A673 (cell line): ENCODE results near the gene DHRSX. TPM values are rescaled to one million over a fixed set of nuclear protein-coding genes. Genes with fewer than 3 reads are reported as not detected.

Experiments used
- BruUV-seq: library from RNA; stranded (reverse); fragments of 400-500 nt; replicated peaks from 2 replicates; lab custom pipeline; 2021; lab: Mats Ljungman, UMichigan
- CTCF ChIA-PET: fragments of 300-600 bp; sonication (Branson Sonifier 250); formaldehyde crosslinking; loops from one replicate; lab custom pipeline; 2022; ENCODE audit warnings: antibody characterized with exemption; lab: Charles Lee
- POLR2A ChIA-PET: fragments of 300-600 bp; sonication (Branson Sonifier 250); formaldehyde crosslinking; loops from one replicate; lab custom pipeline; 2022; ENCODE audit warnings: antibody characterized with exemption; ENCODE audit not compliant: low non-redundant PET; lab: Charles Lee
- DNase-seq: peaks from one replicate; pipeline ENCODE4 v3.0.0-alpha.2; 2015; ENCODE audit warnings: low spot score
- H3K27ac ChIP-seq: fragments of 200-600 bp; sonication (generic); 2 replicates; pipeline ENCODE4 v1.5.1; 2016; ENCODE audit warnings: mixed run types, low read depth, mild to moderate bottlenecking, mixed read lengths, antibody characterized with exemption, low read length; ENCODE audit not compliant: poor library complexity, severe bottlenecking
- H3K27me3 ChIP-seq: fragments of 200-600 bp; sonication (generic); replicated peaks from 2 replicates; pipeline ENCODE4 v1.6.1; 2017; ENCODE audit warnings: mixed run types, low read depth, mild to moderate bottlenecking, mixed read lengths, antibody characterized with exemption, low read length; ENCODE audit not compliant: insufficient read depth, poor library complexity
- H3K36me3 ChIP-seq: fragments of 200-600 bp; sonication (generic); 2 replicates; pipeline ENCODE4 v1.6.1; 2016; ENCODE audit warnings: mixed run types, mild to moderate bottlenecking, mixed read lengths, antibody characterized with exemption, low read length; ENCODE audit not compliant: insufficient read depth, poor library complexity, severe bottlenecking
- H3K4me1 ChIP-seq: fragments of 200-600 bp; sonication (generic); 2 replicates; pipeline ENCODE4 v1.6.1; 2017; ENCODE audit warnings: mixed run types, mild to moderate bottlenecking, mixed read lengths, antibody characterized with exemption, low read length; ENCODE audit not compliant: insufficient read depth, poor library complexity, severe bottlenecking
- H3K4me3 ChIP-seq: fragments of 200-600 bp; sonication (generic); 2 replicates; pipeline ENCODE4 v1.5.1; 2016; ENCODE audit warnings: low read depth, mixed run types, mild to moderate bottlenecking, mixed read lengths, low read length; ENCODE audit not compliant: poor library complexity, severe bottlenecking
- H3K9me3 ChIP-seq: fragments of 200-600 bp; sonication (generic); 2 replicates; pipeline ENCODE4 v1.6.1; 2016; ENCODE audit warnings: mixed run types, low read depth, mild to moderate bottlenecking, mixed read lengths, antibody characterized with exemption, low read length; ENCODE audit not compliant: poor library complexity, severe bottlenecking
- CTCF ChIP-seq: fragments of 300-800, 200-600 bp; sonication (generic); conservative IDR thresholded peaks from 2 replicates; pipeline ENCODE4 v1.5.1; 2017; ENCODE audit warnings: low read depth, mild to moderate bottlenecking, antibody characterized with exemption, low read length, moderate library complexity, mixed read lengths
- EZH2 ChIP-seq: fragments of 200-600 bp; sonication (generic); IDR thresholded peaks from 2 replicates; pipeline ENCODE4 v1.6.1; 2017; ENCODE audit warnings: borderline replicate concordance, low read depth, mild to moderate bottlenecking, mixed read lengths, antibody characterized with exemption, low read length; ENCODE audit not compliant: poor library complexity, severe bottlenecking
- intact Hi-C: fragments of 100-400 bp; cut with micrococcal nuclease; formaldehyde crosslinking; loops from one replicate; pipeline ENCODE4 v1.10.0; 2022; ENCODE audit not compliant: unreplicated experiment
- total RNA-seq: library from RNA; stranded (reverse); gene quantifications from 2 replicates; pipeline ENCODE4 v1.2.3, GENCODE V29; 2021

Gene DHRSX
- total RNA-seq, 1 experiment from 2014 or later, result 30.2 TPM

GRCh38 chrX:2452799-2453198 is 48.0 kb downstream of the DHRSX start:
- intact Hi-C loops, result no loop called here

DNA sequence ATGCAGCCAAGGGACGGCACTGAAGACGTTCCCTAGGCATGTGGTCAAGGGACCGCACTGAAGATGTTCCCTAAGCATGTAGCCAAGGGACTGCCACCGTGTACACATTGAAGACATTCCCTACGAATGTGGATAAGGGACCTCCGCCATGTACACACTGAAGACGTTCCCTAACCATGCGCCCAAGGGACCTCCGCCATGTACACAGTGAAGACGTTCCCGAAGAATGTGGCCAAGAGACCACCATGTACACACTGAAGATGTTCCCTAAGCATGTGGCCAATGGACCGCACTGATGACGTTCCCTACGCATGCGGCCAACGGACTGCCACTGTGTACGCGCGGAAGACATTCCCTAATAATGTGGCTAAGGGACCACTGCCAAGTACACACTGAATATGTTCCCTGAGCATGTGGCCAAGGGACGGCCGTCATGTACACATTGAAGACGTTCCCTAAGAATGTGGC is 48.4 kb downstream of the DHRSX start:
- ChIA-PET POLR2A (no interaction called here), CTCF (no interaction called here)
- DNase-seq, result no peak
- no peak overlapping the region for H3K4me3 ChIP-seq
- no peak for TF ChIP-seq CTCF
- no peak for TF ChIP-seq EZH2
- no peaks in the 10 kb centered on the region for H3K36me3 ChIP-seq
- H3K9me3 ChIP-seq, result no peaks in the 10 kb centered on the region
- H3K27ac ChIP-seq, result no peak overlapping the region
- no peaks in the 10 kb centered on the region for H3K4me1 ChIP-seq
- intact Hi-C loops, result no loop called here
- no TSS peak for BruUV-seq
- no peaks in the 10 kb centered on the region for H3K27me3 ChIP-seq

More at GRCh38 chrX:2452799-2453198, 48.0 kb downstream of the DHRSX start:
- H3K9me3 ChIP-seq, result no peaks in the 10 kb centered on the region
- no peak overlapping the region for H3K4me3 ChIP-seq
- H3K27ac ChIP-seq, result no peak overlapping the region
- TF ChIP-seq EZH2 (no peak), CTCF (no peak)
- DNase-seq, result no peak
- H3K36me3 ChIP-seq, result no peaks in the 10 kb centered on the region
- POLR2A ChIA-PET, result no interaction called here
- CTCF ChIA-PET, result no interaction called here
- no peaks in the 10 kb centered on the region for H3K27me3 ChIP-seq
- H3K4me1 ChIP-seq, result no peaks in the 10 kb centered on the region
- no TSS peak for BruUV-seq

- TF ChIP-seq CTCF, result no peak
- no peaks in the 10 kb centered on the region for H3K36me3 ChIP-seq
- intact Hi-C loops, result no loop called here
- no peak overlapping the region for H3K27ac ChIP-seq
- CTCF ChIA-PET, result no interaction called here
- H3K27me3 ChIP-seq, result no peaks in the 10 kb centered on the region
- H3K4me3 ChIP-seq, result no peak overlapping the region
- no peaks in the 10 kb centered on the region for H3K9me3 ChIP-seq
- DNase-seq, result peak; percentile 42
- POLR2A ChIA-PET, result no interaction called here
- H3K4me1 ChIP-seq, result no peaks in the 10 kb centered on the region
- no TSS peak for BruUV-seq
Measured at GRCh38 chrX:2451501-2452316, 49.1 kb downstream of the DHRSX start.
